Astrocyte (in vitro differentiated cells and primary cell): ENCODE measurements around the gene BCLAF3. TPM values are rescaled to one million over a fixed set of nuclear protein-coding genes. Genes with fewer than 3 reads are reported as not detected.

Experiments
- DNase-seq: peaks from one replicate; pipeline ENCODE4 v3.0.0-alpha.2; 2010; ENCODE audit warnings: low read depth
- FAIRE-seq: peaks from 2 replicates; lab custom pipeline; 2011; peaks lifted over from hg19 to GRCh38; lab: Jason Lieb, UNC
- H2AFZ ChIP-seq: 2 replicates; pipeline ENCODE4 v1.6.0; 2012; ENCODE audit warnings: low read depth, low read length, inconsistent platforms
- H3K27ac ChIP-seq: 2 replicates; pipeline ENCODE4 v1.5.1; 2011; ENCODE audit warnings: low read depth, low read length, inconsistent platforms
- H3K27me3 ChIP-seq: 2 replicates; pipeline ENCODE4 v1.6.0; 2011; ENCODE audit warnings: low read length, inconsistent platforms; ENCODE audit not compliant: insufficient read depth
- H3K36me3 ChIP-seq: 2 replicates; pipeline ENCODE4 v1.5.1; 2011; ENCODE audit warnings: low read length, inconsistent platforms; ENCODE audit not compliant: insufficient read depth
- H3K4me1 ChIP-seq: 2 replicates; pipeline ENCODE4 v1.5.1; 2011; ENCODE audit warnings: low read length, inconsistent platforms; ENCODE audit not compliant: insufficient read depth
- H3K4me2 ChIP-seq: 2 replicates; pipeline ENCODE4 v1.6.0; 2012; ENCODE audit warnings: low read length, inconsistent platforms
- H3K4me3 ChIP-seq: 2 replicates; pipeline ENCODE4 v1.5.1; 2011; ENCODE audit warnings: low read depth, mild to moderate bottlenecking, low read length, inconsistent platforms; ENCODE audit not compliant: insufficient read depth
- H3K79me2 ChIP-seq: 2 replicates; pipeline ENCODE4 v1.6.0; 2012; ENCODE audit warnings: mild to moderate bottlenecking, low read length, inconsistent platforms; ENCODE audit not compliant: insufficient read depth
- H3K9ac ChIP-seq: 2 replicates; pipeline ENCODE4 v1.6.0; 2012; ENCODE audit warnings: mild to moderate bottlenecking, low read length, inconsistent platforms
- H3K9me3 ChIP-seq: 2 replicates; pipeline ENCODE4 v1.5.1; 2012; ENCODE audit warnings: low read depth, mild to moderate bottlenecking, low read length, inconsistent platforms; ENCODE audit not compliant: insufficient read depth
- H4K20me1 ChIP-seq: 2 replicates; pipeline ENCODE4 v1.6.0; 2012; ENCODE audit warnings: low read length, inconsistent platforms; ENCODE audit not compliant: insufficient read depth
- H3K27ac Mint-ChIP-seq: one replicate; pipeline ENCODE4 v1.8.0; 2021; ENCODE audit warnings: mild to moderate bottlenecking, mixed read lengths; ENCODE audit not compliant: unreplicated experiment
- H3K27me3 Mint-ChIP-seq: one replicate; pipeline ENCODE4 v1.8.0; 2021; ENCODE audit warnings: low read depth, mixed read lengths; ENCODE audit not compliant: unreplicated experiment
- H3K36me3 Mint-ChIP-seq: one replicate; pipeline ENCODE4 v1.8.0; 2021; ENCODE audit warnings: low read depth, mixed read lengths; ENCODE audit not compliant: unreplicated experiment
- H3K4me1 Mint-ChIP-seq: one replicate; pipeline ENCODE4 v1.8.0; 2021; ENCODE audit warnings: low read depth, mixed read lengths; ENCODE audit not compliant: unreplicated experiment
- H3K4me3 Mint-ChIP-seq: one replicate; pipeline ENCODE4 v1.8.0; 2021; ENCODE audit warnings: mild to moderate bottlenecking, moderate library complexity, mixed read lengths; ENCODE audit not compliant: unreplicated experiment
- H3K9me3 Mint-ChIP-seq: one replicate; pipeline ENCODE4 v1.8.0; 2021; ENCODE audit warnings: mild to moderate bottlenecking, mixed read lengths; ENCODE audit not compliant: unreplicated experiment
- EZH2 ChIP-seq: IDR thresholded peaks from 2 replicates; pipeline ENCODE4 v1.6.1; 2012; ENCODE audit warnings: mild to moderate bottlenecking, low read length, inconsistent platforms; ENCODE audit not compliant: insufficient read depth
- total RNA-seq: library from RNA; stranded (reverse); gene quantifications from 2 replicates; pipeline ENCODE4 v1.2.1, GENCODE V29; 2021
- TF ChIP-seq, protein P1 (sequence below): IDR thresholded peaks from 2 replicates; pipeline ENCODE4 v1.5.1; 2011; ENCODE audit warnings: low read depth, mild to moderate bottlenecking, inconsistent platforms, low read length, moderate library complexity; ENCODE audit not compliant: insufficient read depth

BCLAF3 gene
- total RNA-seq, 1 donor from 2014 or later = 8.3 TPM

DNA sequence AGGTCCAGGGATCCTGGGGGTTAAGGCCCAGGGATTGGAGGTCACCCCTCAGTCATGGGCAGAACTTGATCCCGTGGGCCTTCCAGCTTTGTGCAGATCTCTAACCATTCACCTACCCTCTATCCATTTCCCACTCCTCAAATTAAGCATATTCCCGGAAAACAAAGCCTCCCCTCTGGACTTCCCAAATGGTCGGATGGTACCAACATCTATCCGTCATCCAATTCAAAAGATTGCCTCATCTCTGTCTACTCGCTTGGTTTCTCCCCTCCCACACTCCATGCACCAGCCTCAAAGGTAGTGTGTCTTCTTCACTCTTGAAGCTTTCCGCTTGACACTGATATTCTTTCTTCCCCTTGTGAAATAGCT, 473 bp upstream of the BCLAF3 start:
- Histone ChIP-seq H3K27ac (no peak overlapping the region), H3K4me1 (no peaks in the 10 kb centered on the region), H3K9ac (no peak overlapping the region), H3K79me2 (peaks cover 11% of the 10 kb centered on the region), H3K27me3 (no peaks in the 10 kb centered on the region), H2AFZ (peak overlapping the region; percentile 70), H3K9me3 (no peaks in the 10 kb centered on the region), H3K4me2 (peak overlapping the region; percentile 78), H3K4me3 (peak overlapping the region; percentile 16), H4K20me1 (no peaks in the 10 kb centered on the region), H3K36me3 (no peaks in the 10 kb centered on the region)
- DNase-seq = no peak
- Mint-ChIP-seq H3K27me3 (peaks cover 1% of the 10 kb centered on the region), H3K4me1 (peaks cover 2% of the 10 kb centered on the region), H3K27ac (peak overlapping the region; percentile 50), H3K4me3 (peak overlapping the region; percentile 64), H3K9me3 (no peaks in the 10 kb centered on the region), H3K36me3 (no peaks in the 10 kb centered on the region)
- TF ChIP-seq EZH2 = no peak
- TF ChIP-seq, protein P1, sequence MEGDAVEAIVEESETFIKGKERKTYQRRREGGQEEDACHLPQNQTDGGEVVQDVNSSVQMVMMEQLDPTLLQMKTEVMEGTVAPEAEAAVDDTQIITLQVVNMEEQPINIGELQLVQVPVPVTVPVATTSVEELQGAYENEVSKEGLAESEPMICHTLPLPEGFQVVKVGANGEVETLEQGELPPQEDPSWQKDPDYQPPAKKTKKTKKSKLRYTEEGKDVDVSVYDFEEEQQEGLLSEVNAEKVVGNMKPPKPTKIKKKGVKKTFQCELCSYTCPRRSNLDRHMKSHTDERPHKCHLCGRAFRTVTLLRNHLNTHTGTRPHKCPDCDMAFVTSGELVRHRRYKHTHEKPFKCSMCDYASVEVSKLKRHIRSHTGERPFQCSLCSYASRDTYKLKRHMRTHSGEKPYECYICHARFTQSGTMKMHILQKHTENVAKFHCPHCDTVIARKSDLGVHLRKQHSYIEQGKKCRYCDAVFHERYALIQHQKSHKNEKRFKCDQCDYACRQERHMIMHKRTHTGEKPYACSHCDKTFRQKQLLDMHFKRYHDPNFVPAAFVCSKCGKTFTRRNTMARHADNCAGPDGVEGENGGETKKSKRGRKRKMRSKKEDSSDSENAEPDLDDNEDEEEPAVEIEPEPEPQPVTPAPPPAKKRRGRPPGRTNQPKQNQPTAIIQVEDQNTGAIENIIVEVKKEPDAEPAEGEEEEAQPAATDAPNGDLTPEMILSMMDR = no peak
- no peak for FAIRE-seq

DNA sequence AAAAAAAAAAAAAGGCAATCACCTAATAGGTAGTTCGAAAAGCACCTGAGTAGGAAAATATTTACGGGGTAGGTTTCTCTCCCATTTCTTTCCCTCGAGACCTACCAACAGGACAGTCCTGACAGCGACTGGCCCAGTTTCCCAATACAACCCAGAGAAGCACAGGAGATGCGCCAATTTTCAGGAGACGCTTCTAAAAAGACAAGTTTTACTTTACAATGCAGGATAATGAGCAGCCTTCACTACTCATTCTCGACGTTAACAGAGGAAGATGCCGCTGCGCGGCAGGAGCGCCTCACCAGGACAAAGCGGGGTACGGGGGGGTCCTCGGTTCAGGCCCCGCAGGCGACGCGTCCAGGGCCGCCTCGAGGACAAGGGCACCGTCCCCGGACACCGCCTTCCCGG, 708 bp downstream of the BCLAF3 start:
- Histone ChIP-seq H3K36me3 (no peaks in the 10 kb centered on the region), H3K27me3 (no peaks in the 10 kb centered on the region), H3K4me3 (peak overlapping the region; percentile 66), H3K9me3 (no peaks in the 10 kb centered on the region), H3K27ac (no peak overlapping the region), H2AFZ (peak overlapping the region; percentile 75), H3K79me2 (peaks cover 11% of the 10 kb centered on the region), H3K9ac (peak overlapping the region; percentile 81), H3K4me1 (no peaks in the 10 kb centered on the region), H4K20me1 (no peaks in the 10 kb centered on the region), H3K4me2 (peak overlapping the region; percentile 87)
- Mint-ChIP-seq H3K27ac (peak overlapping the region; percentile 89), H3K9me3 (no peaks in the 10 kb centered on the region), H3K36me3 (no peaks in the 10 kb centered on the region), H3K4me1 (peaks cover 4% of the 10 kb centered on the region), H3K4me3 (peak overlapping the region; percentile 94), H3K27me3 (no peaks in the 10 kb centered on the region)
- DNase-seq (no peak), FAIRE-seq (no peak)
- no peak for TF ChIP-seq EZH2
- TF ChIP-seq, protein P1 = no peak

DNA sequence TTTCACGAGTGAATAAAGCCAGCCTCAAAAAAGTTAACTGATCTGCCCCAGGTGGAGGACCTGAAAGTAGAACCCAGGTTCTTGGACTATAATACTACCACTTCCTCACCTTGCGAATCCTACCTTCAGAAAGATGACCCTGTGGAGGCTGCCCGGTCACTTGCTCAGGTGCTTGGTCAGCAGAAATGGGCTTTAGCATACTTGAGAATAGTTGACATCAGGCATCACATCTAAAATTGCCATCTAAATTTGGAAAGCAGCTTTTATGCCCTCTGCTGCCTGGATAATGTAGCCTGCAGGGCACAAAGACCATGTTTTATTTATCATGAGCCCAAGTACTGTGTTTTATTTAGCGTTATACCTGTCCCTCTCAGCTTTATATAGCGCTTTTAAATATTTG, 3.0 kb downstream of the BCLAF3 start:
- Histone ChIP-seq H3K4me3 (no peak overlapping the region), H3K9me3 (no peaks in the 10 kb centered on the region), H4K20me1 (no peaks in the 10 kb centered on the region), H3K27ac (no peak overlapping the region), H2AFZ (no peak overlapping the region), H3K36me3 (no peaks in the 10 kb centered on the region), H3K4me2 (no peak overlapping the region), H3K79me2 (peaks cover 11% of the 10 kb centered on the region), H3K27me3 (no peaks in the 10 kb centered on the region), H3K4me1 (no peaks in the 10 kb centered on the region), H3K9ac (no peak overlapping the region)
- no peak for DNase-seq
- Mint-ChIP-seq H3K27me3 (no peaks in the 10 kb centered on the region), H3K4me3 (no peak overlapping the region), H3K9me3 (no peaks in the 10 kb centered on the region), H3K36me3 (no peaks in the 10 kb centered on the region), H3K27ac (no peak overlapping the region), H3K4me1 (peaks cover 4% of the 10 kb centered on the region)
- FAIRE-seq = no peak
- TF ChIP-seq EZH2 = no peak
- TF ChIP-seq, protein P1 = no peak
